ENCODE data around the gene ZNF521. TPM values are rescaled to one million over a fixed set of nuclear protein-coding genes. Genes with fewer than 3 reads are reported as not detected.

The ZNF521 gene
- total RNA-seq, 1 experiment from 2014 or later: not detected

DNA sequence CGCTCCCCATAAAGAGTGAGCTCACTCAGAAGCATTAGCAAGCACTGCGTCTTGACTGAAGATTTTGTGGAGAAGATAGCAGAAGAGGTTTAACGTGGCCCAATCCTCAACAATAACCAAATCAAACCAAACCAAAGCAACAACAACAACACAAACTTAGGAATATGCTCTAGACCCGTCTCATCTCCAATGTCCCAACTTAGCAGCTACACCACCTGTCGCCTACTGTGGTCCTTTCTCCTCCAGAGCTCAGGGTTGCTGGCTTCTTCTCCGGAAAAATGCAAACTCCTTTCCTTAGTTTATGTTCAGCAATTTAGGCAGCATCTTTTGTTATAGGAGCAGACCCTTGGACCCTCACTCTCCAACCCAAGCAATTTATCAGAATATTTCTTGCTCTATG lies 301.4 kb downstream of the ZNF521 start:
- no TSS peak for BruUV-seq (replicated peaks)
- Mint-ChIP-seq H3K27ac (ENCODE audit: low read depth, unreplicated experiment) (no peak overlapping the region), H3K4me1 (ENCODE audit: insufficient read depth, unreplicated experiment) (no peaks in the 10 kb centered on the region), H3K27me3 (ENCODE audit: insufficient read depth, unreplicated experiment) (no peaks in the 10 kb centered on the region), H3K36me3 (ENCODE audit: insufficient read depth, unreplicated experiment) (no peaks in the 10 kb centered on the region), H3K9me3 (ENCODE audit: unreplicated experiment) (peaks cover 13% of the 10 kb centered on the region), H3K4me3 (ENCODE audit: unreplicated experiment) (no peak overlapping the region)
- intact Hi-C loops (cut with micrococcal nuclease): no loop called here
- no peak for TF ChIP-seq CTCF (IDR thresholded peaks at IDR 0.05; ENCODE audit: unreplicated experiment)
- DNase-seq (ENCODE audit: unreplicated experiment): no peak
- POLR2A ChIA-PET: interaction anchor here (0.7 kb wide), 1 partner anchor 10 kb away, joined by 3 read pairs; no protein-coding TSS in a partner anchor
- CTCF ChIA-PET: no interaction called here

DNA sequence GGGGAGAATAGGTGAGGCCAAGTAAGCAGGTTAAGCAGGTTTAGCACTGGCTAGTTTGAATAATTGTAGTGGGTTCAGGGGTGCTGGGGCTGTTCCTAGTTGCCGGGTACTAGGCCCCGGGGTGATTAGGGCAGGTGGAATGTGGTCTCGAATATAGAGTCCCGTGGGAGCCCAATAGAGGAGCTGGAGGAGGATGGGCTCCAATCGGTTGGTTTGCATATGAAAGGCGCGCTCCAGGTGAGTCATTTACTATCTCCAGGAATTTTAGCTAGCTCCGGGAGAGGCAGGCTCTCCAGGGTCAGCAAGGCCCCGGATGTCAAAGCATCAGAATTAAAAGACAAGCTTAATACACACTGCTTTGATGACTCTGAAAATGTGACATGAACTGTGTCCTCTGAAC lies 304.0 kb downstream of the ZNF521 start:
- CTCF ChIA-PET: no interaction called here

DNA sequence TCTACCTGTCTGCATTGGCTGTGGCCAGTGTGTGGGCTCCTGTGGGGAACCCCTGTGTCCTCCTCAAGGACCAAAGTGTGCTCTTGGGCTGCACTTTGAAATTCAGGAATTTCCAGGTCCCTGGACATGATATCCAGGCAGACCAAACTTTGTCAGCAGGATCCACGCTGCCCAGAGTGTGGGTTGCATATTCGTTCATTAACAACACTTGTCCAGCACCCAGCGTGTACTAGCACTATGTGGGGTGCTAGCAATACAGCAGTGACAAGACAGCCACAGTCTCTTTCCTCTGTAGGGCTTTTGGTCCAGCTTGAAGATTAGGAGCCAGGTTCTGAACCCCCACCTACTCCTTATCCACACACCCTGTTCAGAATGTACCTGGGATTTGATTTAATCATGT lies 304.5 kb downstream of the ZNF521 start:
- DNase-seq (ENCODE audit: unreplicated experiment): no peak
- ChIA-PET POLR2A (no interaction called here), CTCF (no interaction called here)
- H3K36me3 Mint-ChIP-seq (ENCODE audit: insufficient read depth, unreplicated experiment): peaks cover 6% of the 10 kb centered on the region
- no TSS peak for BruUV-seq (replicated peaks)
- no peak overlapping the region for H3K4me3 Mint-ChIP-seq (ENCODE audit: unreplicated experiment)
- TF ChIP-seq CTCF (IDR thresholded peaks at IDR 0.05; ENCODE audit: unreplicated experiment): no peak
- H3K27ac Mint-ChIP-seq (ENCODE audit: low read depth, unreplicated experiment): no peak overlapping the region
- H3K9me3 Mint-ChIP-seq (ENCODE audit: unreplicated experiment): peaks cover 28% of the 10 kb centered on the region
- intact Hi-C loops (cut with micrococcal nuclease): no loop called here
- no peaks in the 10 kb centered on the region for H3K4me1 Mint-ChIP-seq (ENCODE audit: insufficient read depth, unreplicated experiment)
- H3K27me3 Mint-ChIP-seq (ENCODE audit: insufficient read depth, unreplicated experiment): no peaks in the 10 kb centered on the region

More for the DNA sequence above, 304.0 kb downstream of the ZNF521 start:
- no TSS peak for BruUV-seq (replicated peaks)
- no peak for TF ChIP-seq CTCF (IDR thresholded peaks at IDR 0.05; ENCODE audit: unreplicated experiment)
- peaks cover 28% of the 10 kb centered on the region for H3K9me3 Mint-ChIP-seq (ENCODE audit: unreplicated experiment)
- POLR2A ChIA-PET: interaction anchor here (0.6 kb wide), 1 partner anchor 12 kb away, joined by 3 read pairs; no protein-coding TSS in a partner anchor
- H3K27me3 Mint-ChIP-seq (ENCODE audit: insufficient read depth, unreplicated experiment): no peaks in the 10 kb centered on the region
- H3K27ac Mint-ChIP-seq (ENCODE audit: low read depth, unreplicated experiment): no peak overlapping the region
- no peaks in the 10 kb centered on the region for H3K4me1 Mint-ChIP-seq (ENCODE audit: insufficient read depth, unreplicated experiment)
- H3K4me3 Mint-ChIP-seq (ENCODE audit: unreplicated experiment): no peak overlapping the region
- DNase-seq (ENCODE audit: unreplicated experiment): no peak
- intact Hi-C loops (cut with micrococcal nuclease): no loop called here
- peaks cover 6% of the 10 kb centered on the region for H3K36me3 Mint-ChIP-seq (ENCODE audit: insufficient read depth, unreplicated experiment)

DNA sequence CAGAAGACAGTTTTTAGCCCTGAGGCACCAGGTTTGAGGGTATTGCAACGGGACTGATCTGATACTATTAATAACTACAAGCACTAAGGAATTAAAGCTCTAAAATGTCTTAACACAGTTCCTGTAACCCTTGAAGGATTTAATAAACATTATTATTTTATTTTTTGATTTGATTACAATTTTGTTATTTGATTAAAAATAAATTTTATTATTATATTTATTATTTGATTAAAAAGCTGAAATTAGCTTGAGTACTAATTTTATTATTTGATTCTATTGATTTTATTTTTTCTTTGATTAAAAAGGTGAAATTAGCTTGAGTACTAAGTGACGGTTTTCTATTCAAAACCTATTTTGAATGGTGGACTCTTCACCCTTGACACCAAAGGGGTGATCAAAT lies 307.3 kb downstream of the ZNF521 start:
- H3K36me3 Mint-ChIP-seq (ENCODE audit: insufficient read depth, unreplicated experiment): peaks cover 6% of the 10 kb centered on the region
- no peak for TF ChIP-seq CTCF (IDR thresholded peaks at IDR 0.05; ENCODE audit: unreplicated experiment)
- intact Hi-C loops (cut with micrococcal nuclease): no loop called here
- H3K27ac Mint-ChIP-seq (ENCODE audit: low read depth, unreplicated experiment): no peak overlapping the region
- ChIA-PET POLR2A (no interaction called here), CTCF (interaction anchor here (0.6 to 1.5 kb wide), 4 partner anchors 8 to 407 kb away, joined by 3 to 6 read pairs (median 3); no protein-coding TSS in a partner anchor)
- H3K4me3 Mint-ChIP-seq (ENCODE audit: unreplicated experiment): no peak overlapping the region
- no peak for DNase-seq (ENCODE audit: unreplicated experiment)
- no peaks in the 10 kb centered on the region for H3K4me1 Mint-ChIP-seq (ENCODE audit: insufficient read depth, unreplicated experiment)
- no peaks in the 10 kb centered on the region for H3K27me3 Mint-ChIP-seq (ENCODE audit: insufficient read depth, unreplicated experiment)
- peaks cover 30% of the 10 kb centered on the region for H3K9me3 Mint-ChIP-seq (ENCODE audit: unreplicated experiment)
- no TSS peak for BruUV-seq (replicated peaks)

Measured in MCF 10A (cell line).